ENCODE measurements around the gene SH2D7.

The SH2D7 gene

GRCh38 chr15:78083687-78084448 is 8.5 kb upstream of the SH2D7 start:
- H3K27me3 ChIP-seq (ENCODE audit: low read length), result no peaks in the 10 kb centered on the region
- H3K4me3 ChIP-seq (ENCODE audit: insufficient read depth, low read length, poor library complexity, severe bottlenecking), result no peak overlapping the region
- no peak overlapping the region for H3K9ac ChIP-seq (ENCODE audit: low read length)
- no peak overlapping the region for H3K27ac ChIP-seq (ENCODE audit: low read depth, low read length)
- H3K9me2 ChIP-seq (replicated peaks; ENCODE audit: insufficient read depth, low read length), result no peaks in the 10 kb centered on the region
- no peaks in the 10 kb centered on the region for H3K79me2 ChIP-seq (ENCODE audit: insufficient read depth, low read length)
- H2AFZ ChIP-seq (ENCODE audit: low read depth, low read length, severe bottlenecking), result no peak overlapping the region
- H3F3A ChIP-seq (ENCODE audit: insufficient read depth), result no peaks in the 10 kb centered on the region
- no peaks in the 10 kb centered on the region for H4K20me1 ChIP-seq (ENCODE audit: low read depth, low read length)
- no peaks in the 10 kb centered on the region for H3K9me3 ChIP-seq (ENCODE audit: insufficient read depth, low read length)
- TF ChIP-seq EZH2phosphoT487 (conservative IDR thresholded peaks at IDR 0.05; ENCODE audit: low read length) (no peak), CTCF (IDR thresholded peaks at IDR 0.05; ENCODE audit: insufficient read depth, low read length, poor library complexity, severe bottlenecking) (no peak)
- H3K36me3 ChIP-seq (ENCODE audit: low read length), result no peaks in the 10 kb centered on the region
- no peak overlapping the region for H3K4me2 ChIP-seq (ENCODE audit: low read depth, low read length, poor library complexity, severe bottlenecking)

- Histone ChIP-seq H3K27me3 (ENCODE audit: low read length) (no peaks in the 10 kb centered on the region), H3K4me2 (ENCODE audit: low read depth, low read length, poor library complexity, severe bottlenecking) (no peak overlapping the region), H3K79me2 (ENCODE audit: insufficient read depth, low read length) (no peaks in the 10 kb centered on the region), H3K9me3 (ENCODE audit: insufficient read depth, low read length) (no peaks in the 10 kb centered on the region), H3F3A (ENCODE audit: insufficient read depth) (no peaks in the 10 kb centered on the region), H3K9ac (ENCODE audit: low read length) (no peak overlapping the region), H3K27ac (ENCODE audit: low read depth, low read length) (no peak overlapping the region), H4K20me1 (ENCODE audit: low read depth, low read length) (no peaks in the 10 kb centered on the region), H3K4me3 (ENCODE audit: insufficient read depth, low read length, poor library complexity, severe bottlenecking) (no peak overlapping the region), H2AFZ (ENCODE audit: low read depth, low read length, severe bottlenecking) (no peak overlapping the region), H3K9me2 (replicated peaks; ENCODE audit: insufficient read depth, low read length) (no peaks in the 10 kb centered on the region), H3K36me3 (ENCODE audit: low read length) (no peaks in the 10 kb centered on the region)
- TF ChIP-seq CTCF (IDR thresholded peaks at IDR 0.05; ENCODE audit: insufficient read depth, low read length, poor library complexity, severe bottlenecking), result no peak
- TF ChIP-seq EZH2phosphoT487 (conservative IDR thresholded peaks at IDR 0.05; ENCODE audit: low read length), result no peak
Measured at GRCh38 chr15:78084449-78084750, 8.0 kb upstream of the SH2D7 start.

- Histone ChIP-seq H3F3A (ENCODE audit: insufficient read depth) (no peaks in the 10 kb centered on the region), H3K36me3 (ENCODE audit: low read length) (no peaks in the 10 kb centered on the region), H3K4me2 (ENCODE audit: low read depth, low read length, poor library complexity, severe bottlenecking) (no peak overlapping the region), H3K9me2 (replicated peaks; ENCODE audit: insufficient read depth, low read length) (no peaks in the 10 kb centered on the region), H3K4me3 (ENCODE audit: insufficient read depth, low read length, poor library complexity, severe bottlenecking) (no peak overlapping the region), H3K9ac (ENCODE audit: low read length) (no peak overlapping the region), H2AFZ (ENCODE audit: low read depth, low read length, severe bottlenecking) (no peak overlapping the region), H3K27ac (ENCODE audit: low read depth, low read length) (no peak overlapping the region), H4K20me1 (ENCODE audit: low read depth, low read length) (no peaks in the 10 kb centered on the region), H3K79me2 (ENCODE audit: insufficient read depth, low read length) (no peaks in the 10 kb centered on the region), H3K27me3 (ENCODE audit: low read length) (peaks cover 3% of the 10 kb centered on the region; the same call in 1 of the 2 replicates), H3K9me3 (ENCODE audit: insufficient read depth, low read length) (no peaks in the 10 kb centered on the region)
- TF ChIP-seq EZH2phosphoT487 (conservative IDR thresholded peaks at IDR 0.05; ENCODE audit: low read length) (no peak), CTCF (IDR thresholded peaks at IDR 0.05; ENCODE audit: insufficient read depth, low read length, poor library complexity, severe bottlenecking) (no peak)
Measured at GRCh38 chr15:78085928-78086327, 6.4 kb upstream of the SH2D7 start.
